Thoracic aorta (tissue), 2 donors: Measurements from ENCODE around the gene ZNRF1. TPM values are rescaled to one million over a fixed set of nuclear protein-coding genes. Genes with fewer than 3 reads are reported as not detected.

Experiments
- ATAC-seq: fragments of 150-250 bp; one replicate; pipeline ENCODE4 v1.8.0; 2017; ENCODE audit warnings: low read depth; ENCODE audit not compliant: insufficient number of reproducible peaks, low FRiP score
- DNase-seq: peaks from one replicate; pipeline ENCODE4 v3.0.0-alpha.2; 2020; ENCODE audit warnings: low spot score
- H3K27ac ChIP-seq, 2 donors: fragments of 200-600 bp; sonication (generic); 1 replicate in 1 of 2; 2 replicates in 1 of 2; pipeline ENCODE4 v1.5.1; 2016; ENCODE audit warnings: mild to moderate bottlenecking in 2 of 2, moderate library complexity in 2 of 2
- H3K27me3 ChIP-seq: fragments of 200-600 bp; sonication (generic); replicated peaks from 2 replicates; pipeline ENCODE4 v1.6.0; 2016; ENCODE audit warnings: mild to moderate bottlenecking; ENCODE audit not compliant: insufficient read depth
- H3K36me3 ChIP-seq: fragments of 200-600 bp; sonication (generic); one replicate; pipeline ENCODE4 v1.5.1; 2016
- H3K4me1 ChIP-seq, 2 donors: fragments of 200-600 bp; sonication (generic); 1 replicate in 1 of 2; 2 replicates in 1 of 2; pipeline versions ENCODE4 v1.5.1 to v1.6.0; 2016; ENCODE audit warnings: low read depth in 2 of 2, mild to moderate bottlenecking in 1 of 2; ENCODE audit not compliant: control insufficient read depth in 1 of 2
- H3K4me3 ChIP-seq: fragments of 200-600 bp; sonication (generic); 2 replicates; pipeline ENCODE4 v1.5.1; 2016; ENCODE audit warnings: mild to moderate bottlenecking
- H3K9me3 ChIP-seq: fragments of 200-600 bp; sonication (generic); 2 replicates; pipeline ENCODE4 v1.5.1; 2016
- total RNA-seq, 2 donors: library from RNA; depleted of rRNA; stranded (reverse); fragments of >200 nt; gene quantifications; one replicate each; pipeline versions ENCODE4 v1.1.0 to v1.2.3, GENCODE V29; 2016
- TF ChIP-seq, protein P1 (sequence below): fragments of 200-600 bp; sonication (generic); IDR thresholded peaks from one replicate; pipeline ENCODE4 v1.5.1; 2019; ENCODE audit warnings: antibody characterized with exemption

Gene ZNRF1
- total RNA-seq, 2 donors from 2014 or later = 16.9 to 27.1 TPM

DNA sequence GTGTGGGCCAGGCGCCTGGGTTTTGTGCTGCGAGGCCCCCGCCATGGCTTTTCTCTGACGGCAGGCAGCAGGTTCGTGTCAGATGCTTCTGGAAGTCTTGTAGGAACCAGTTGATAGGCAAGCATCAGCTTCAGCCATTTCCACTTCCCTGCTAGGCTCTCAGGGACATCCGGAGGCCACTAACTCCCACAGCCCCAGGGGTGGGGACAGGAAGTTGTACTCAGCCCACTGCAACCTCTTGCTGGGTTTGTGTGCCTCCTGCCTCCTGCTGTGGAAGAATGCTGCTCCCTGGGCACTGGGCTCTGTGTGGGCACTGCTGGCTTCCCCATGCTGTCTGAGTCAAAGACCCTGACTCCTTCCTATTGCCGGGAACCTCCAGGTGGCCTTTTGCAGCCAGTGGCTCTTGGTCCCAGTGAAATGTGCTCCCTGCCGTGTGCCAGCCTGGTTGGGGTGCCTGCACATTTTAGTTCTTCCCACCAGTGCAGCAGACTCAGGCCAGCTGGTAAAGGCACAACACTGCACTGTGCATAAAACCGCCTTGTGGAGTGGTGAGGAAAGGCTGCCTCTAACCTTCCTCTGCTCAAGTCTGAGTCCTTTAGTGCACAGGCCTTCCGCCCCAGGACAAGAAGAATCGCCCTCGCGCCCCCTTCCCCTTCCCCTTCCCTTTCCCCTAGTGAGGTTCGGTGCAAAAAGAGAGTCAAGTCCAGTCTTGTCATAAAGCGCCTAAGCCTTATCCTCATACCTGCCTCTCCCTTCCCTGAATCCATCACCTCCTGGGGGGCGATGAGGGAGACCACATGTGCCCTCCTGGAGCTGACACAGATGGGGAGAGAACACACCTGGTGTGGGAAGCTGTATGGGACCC, 101.1 kb downstream of the ZNRF1 start:
- H3K4me3 ChIP-seq = no peak overlapping the region
- TF ChIP-seq, protein P1, sequence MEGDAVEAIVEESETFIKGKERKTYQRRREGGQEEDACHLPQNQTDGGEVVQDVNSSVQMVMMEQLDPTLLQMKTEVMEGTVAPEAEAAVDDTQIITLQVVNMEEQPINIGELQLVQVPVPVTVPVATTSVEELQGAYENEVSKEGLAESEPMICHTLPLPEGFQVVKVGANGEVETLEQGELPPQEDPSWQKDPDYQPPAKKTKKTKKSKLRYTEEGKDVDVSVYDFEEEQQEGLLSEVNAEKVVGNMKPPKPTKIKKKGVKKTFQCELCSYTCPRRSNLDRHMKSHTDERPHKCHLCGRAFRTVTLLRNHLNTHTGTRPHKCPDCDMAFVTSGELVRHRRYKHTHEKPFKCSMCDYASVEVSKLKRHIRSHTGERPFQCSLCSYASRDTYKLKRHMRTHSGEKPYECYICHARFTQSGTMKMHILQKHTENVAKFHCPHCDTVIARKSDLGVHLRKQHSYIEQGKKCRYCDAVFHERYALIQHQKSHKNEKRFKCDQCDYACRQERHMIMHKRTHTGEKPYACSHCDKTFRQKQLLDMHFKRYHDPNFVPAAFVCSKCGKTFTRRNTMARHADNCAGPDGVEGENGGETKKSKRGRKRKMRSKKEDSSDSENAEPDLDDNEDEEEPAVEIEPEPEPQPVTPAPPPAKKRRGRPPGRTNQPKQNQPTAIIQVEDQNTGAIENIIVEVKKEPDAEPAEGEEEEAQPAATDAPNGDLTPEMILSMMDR = no peak
- no peak overlapping the region for H3K27ac ChIP-seq
- no peak for ATAC-seq
- H3K27me3 ChIP-seq = no peaks in the 10 kb centered on the region
- no peaks in the 10 kb centered on the region for H3K36me3 ChIP-seq
- no peak for DNase-seq
- H3K9me3 ChIP-seq = no peaks in the 10 kb centered on the region
- peaks cover 0 to 32% of the 10 kb centered on the region in 2 donors for H3K4me1 ChIP-seq

DNA sequence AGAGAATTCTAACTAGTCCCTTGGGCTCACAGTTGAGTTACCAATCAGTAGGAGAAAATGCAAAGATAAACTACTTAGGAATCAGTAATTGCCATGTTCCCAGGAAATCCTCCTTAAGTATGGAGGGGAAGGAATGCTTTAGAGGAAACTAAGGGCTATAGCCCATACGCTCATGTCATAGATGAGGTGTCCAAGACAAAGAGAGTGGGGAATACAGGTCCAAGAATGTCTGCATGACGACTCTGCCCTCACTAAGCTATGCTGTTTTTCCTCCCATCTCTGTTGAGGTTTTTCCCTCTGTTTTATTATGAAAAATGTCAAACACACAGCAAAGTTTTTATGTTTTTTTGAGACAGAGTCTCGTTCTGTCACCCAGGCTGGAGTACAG, 101.8 kb downstream of the ZNRF1 start:
- no peaks in the 10 kb centered on the region for H3K27me3 ChIP-seq
- H3K4me3 ChIP-seq = no peak overlapping the region
- DNase-seq (no peak), ATAC-seq (no peak)
- TF ChIP-seq, protein P1 = no peak
- H3K27ac ChIP-seq = no peak overlapping the region
- H3K36me3 ChIP-seq = no peaks in the 10 kb centered on the region
- peaks cover 0 to 39% of the 10 kb centered on the region in 2 donors for H3K4me1 ChIP-seq
- H3K9me3 ChIP-seq = no peaks in the 10 kb centered on the region

DNA sequence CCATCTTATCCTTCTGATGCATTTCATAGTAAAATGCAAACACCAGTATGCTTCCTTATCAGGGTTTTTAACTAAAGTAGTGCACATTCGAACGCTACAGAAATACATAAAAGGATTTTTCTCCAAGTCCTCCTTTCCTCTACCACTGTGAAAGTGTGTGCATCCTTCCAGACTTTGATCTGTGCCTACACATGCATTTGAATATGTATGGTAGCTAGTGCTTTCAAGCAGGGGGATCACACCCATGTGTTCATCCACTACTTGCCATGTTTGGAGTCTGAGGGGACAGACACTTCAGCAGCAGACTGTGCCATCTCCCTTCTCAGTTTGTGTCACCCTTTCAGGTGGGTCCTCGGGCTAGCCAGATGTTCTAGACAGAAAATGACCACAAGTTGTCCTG, 102.8 kb downstream of the ZNRF1 start:
- no peak for ATAC-seq
- no peaks in the 10 kb centered on the region for H3K36me3 ChIP-seq
- H3K9me3 ChIP-seq = no peaks in the 10 kb centered on the region
- no peak overlapping the region for H3K4me3 ChIP-seq
- H3K27ac ChIP-seq = no peak overlapping the region
- DNase-seq = no peak
- H3K4me1 ChIP-seq = peaks cover 0 to 34% of the 10 kb centered on the region in 2 donors
- no peaks in the 10 kb centered on the region for H3K27me3 ChIP-seq
- TF ChIP-seq, protein P1 = no peak

DNA sequence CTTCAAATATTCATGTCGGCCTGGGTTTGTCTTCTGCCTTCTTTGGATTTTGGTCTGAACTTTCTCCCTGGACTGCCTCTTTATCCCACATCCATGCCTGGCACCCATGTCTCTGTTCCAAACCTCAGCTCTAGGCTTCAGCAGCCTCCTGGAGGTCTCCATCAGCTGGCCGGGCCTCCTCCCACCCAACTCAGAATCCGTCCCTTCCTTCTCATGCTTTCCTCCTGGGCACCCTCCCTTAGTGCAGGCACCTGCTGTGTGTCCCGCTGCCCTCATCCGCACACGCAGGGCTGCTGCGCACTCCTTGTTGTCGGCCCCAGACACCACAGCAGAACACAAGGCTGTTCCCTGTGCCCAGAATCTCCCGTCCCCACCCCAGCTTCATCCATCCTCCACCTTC, 103.8 kb downstream of the ZNRF1 start:
- Histone ChIP-seq H3K27ac (no peak overlapping the region), H3K27me3 (no peaks in the 10 kb centered on the region), H3K4me1 (peaks cover 0 to 26% of the 10 kb centered on the region in 2 donors), H3K4me3 (no peak overlapping the region), H3K36me3 (no peaks in the 10 kb centered on the region), H3K9me3 (no peaks in the 10 kb centered on the region)
- no peak for DNase-seq
- ATAC-seq = no peak
- TF ChIP-seq, protein P1 = no peak

DNA sequence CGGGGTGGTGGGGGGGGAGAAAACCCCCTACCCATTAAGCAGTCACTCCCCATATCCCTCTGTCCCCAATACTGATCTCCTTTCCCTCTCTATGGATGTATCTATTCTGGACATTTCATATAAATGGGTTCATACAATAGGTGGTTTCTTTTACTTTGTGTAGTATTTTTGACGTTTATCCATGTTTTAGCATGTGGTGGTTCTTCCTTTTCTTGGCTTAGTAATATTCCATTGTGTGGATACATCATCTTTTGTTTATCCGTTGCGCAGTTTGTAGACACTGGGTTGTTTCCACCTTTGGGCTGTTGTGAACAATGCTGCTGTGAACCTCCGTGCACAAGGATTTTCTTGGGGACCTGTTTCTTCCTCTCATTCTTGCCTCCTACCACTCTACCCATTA, 105.2 kb downstream of the ZNRF1 start:
- Histone ChIP-seq H3K27ac (no peak overlapping the region), H3K27me3 (no peaks in the 10 kb centered on the region), H3K4me3 (no peak overlapping the region), H3K9me3 (no peaks in the 10 kb centered on the region), H3K4me1 (peaks cover 6 to 24% of the 10 kb centered on the region in 2 donors), H3K36me3 (no peaks in the 10 kb centered on the region)
- ATAC-seq (no peak), DNase-seq (no peak)
- TF ChIP-seq, protein P1 = no peak
